MCF 10A (cell line): ENCODE data around the gene NPTX1. TPM values are rescaled to one million over a fixed set of nuclear protein-coding genes. Genes with fewer than 3 reads are reported as not detected.

Experiments used
- BruUV-seq: library from RNA; stranded (reverse); fragments of 400-500 nt; replicated peaks from 2 replicates; lab custom pipeline; 2021; lab: Mats Ljungman, UMichigan
- CTCF ChIA-PET: fragments of 300-600 bp; sonication (Branson Sonifier 250); formaldehyde crosslinking; extraction: SDS; loops from one replicate; lab custom pipeline; 2021; ENCODE audit warnings: antibody characterized with exemption, inconsistent platforms; lab: Yijun Ruan, JAX
- POLR2A ChIA-PET: fragments of 300-600, 350-650 bp; sonication (Branson Sonifier 250); formaldehyde crosslinking; extraction: SDS; loops from one replicate; lab custom pipeline; 2020; ENCODE audit warnings: antibody characterized with exemption, inconsistent platforms; lab: Yijun Ruan, JAX
- DNase-seq: peaks from one replicate; pipeline ENCODE4 v3.0.0-alpha.2; 2018; ENCODE audit not compliant: unreplicated experiment
- H3K27ac Mint-ChIP-seq: one replicate; pipeline ENCODE4 v1.8.0; 2022; ENCODE audit warnings: mild to moderate bottlenecking, low read depth, mixed read lengths; ENCODE audit not compliant: unreplicated experiment
- H3K27me3 Mint-ChIP-seq: one replicate; pipeline ENCODE4 v1.8.0; 2022; ENCODE audit warnings: mixed read lengths; ENCODE audit not compliant: insufficient read depth, unreplicated experiment
- H3K36me3 Mint-ChIP-seq: one replicate; pipeline ENCODE4 v1.8.0; 2022; ENCODE audit warnings: mild to moderate bottlenecking, moderate library complexity, mixed read lengths; ENCODE audit not compliant: insufficient read depth, unreplicated experiment
- H3K4me1 Mint-ChIP-seq: one replicate; pipeline ENCODE4 v1.8.0; 2022; ENCODE audit warnings: mixed read lengths; ENCODE audit not compliant: insufficient read depth, unreplicated experiment
- H3K4me3 Mint-ChIP-seq: one replicate; pipeline ENCODE4 v1.8.0; 2022; ENCODE audit warnings: mild to moderate bottlenecking, moderate library complexity, mixed read lengths; ENCODE audit not compliant: unreplicated experiment
- H3K9me3 Mint-ChIP-seq: one replicate; pipeline ENCODE4 v1.8.0; 2022; ENCODE audit warnings: mixed read lengths; ENCODE audit not compliant: unreplicated experiment
- intact Hi-C: fragments of 100-400 bp; cut with micrococcal nuclease; formaldehyde crosslinking; loops from 2 replicates; pipeline ENCODE4 v1.14.1; 2022
- total RNA-seq: library from RNA; stranded (reverse); gene quantifications from 2 replicates; pipeline ENCODE4 v1.2.3, GENCODE V29; 2022
- TF ChIP-seq, protein P1 (sequence below): fragments of 200-600 bp; IDR thresholded peaks from one replicate; pipeline ENCODE4 v1.8.0; 2022; ENCODE audit warnings: antibody characterized with exemption, mild to moderate bottlenecking; ENCODE audit not compliant: unreplicated experiment

NPTX1 gene
- total RNA-seq, 1 experiment from 2014 or later: not detected

DNA sequence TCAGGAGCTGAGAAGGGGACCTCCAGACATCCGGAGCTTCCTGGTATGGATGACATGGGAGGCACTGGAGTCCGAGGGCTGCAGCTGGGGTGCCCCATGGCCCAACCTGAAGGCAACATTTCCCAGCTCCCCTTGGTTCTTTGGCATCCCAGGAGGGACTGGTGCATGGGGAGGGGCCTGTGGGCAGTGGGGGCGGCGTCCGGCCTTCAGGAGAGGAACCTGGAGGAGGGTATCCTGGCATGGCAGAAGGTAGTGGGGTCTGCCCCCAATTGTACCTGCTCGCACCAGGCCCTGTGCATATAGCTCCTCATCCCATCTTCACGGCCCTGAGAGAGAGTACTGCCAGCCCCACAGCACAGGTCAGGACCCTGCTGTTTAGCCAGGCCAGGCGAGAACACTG is 11.9 kb downstream of the NPTX1 start:
- peaks cover 60% of the 10 kb centered on the region for H3K27me3 Mint-ChIP-seq
- intact Hi-C loops: no loop called here
- H3K4me3 Mint-ChIP-seq: no peak overlapping the region
- no TSS peak for BruUV-seq
- H3K27ac Mint-ChIP-seq: no peak overlapping the region
- ChIA-PET POLR2A (interaction anchor here (2.4 kb wide), 1 partner anchor 10 kb away, joined by 13 read pairs; no protein-coding TSS in a partner anchor), CTCF (interaction anchor here (0.5 to 1.4 kb wide), 5 partner anchors 9 to 755 kb away, joined by 3 to 6 read pairs (median 4); no protein-coding TSS in a partner anchor)
- DNase-seq: no peak
- H3K4me1 Mint-ChIP-seq: no peaks in the 10 kb centered on the region
- no peaks in the 10 kb centered on the region for H3K36me3 Mint-ChIP-seq
- TF ChIP-seq, protein P1, sequence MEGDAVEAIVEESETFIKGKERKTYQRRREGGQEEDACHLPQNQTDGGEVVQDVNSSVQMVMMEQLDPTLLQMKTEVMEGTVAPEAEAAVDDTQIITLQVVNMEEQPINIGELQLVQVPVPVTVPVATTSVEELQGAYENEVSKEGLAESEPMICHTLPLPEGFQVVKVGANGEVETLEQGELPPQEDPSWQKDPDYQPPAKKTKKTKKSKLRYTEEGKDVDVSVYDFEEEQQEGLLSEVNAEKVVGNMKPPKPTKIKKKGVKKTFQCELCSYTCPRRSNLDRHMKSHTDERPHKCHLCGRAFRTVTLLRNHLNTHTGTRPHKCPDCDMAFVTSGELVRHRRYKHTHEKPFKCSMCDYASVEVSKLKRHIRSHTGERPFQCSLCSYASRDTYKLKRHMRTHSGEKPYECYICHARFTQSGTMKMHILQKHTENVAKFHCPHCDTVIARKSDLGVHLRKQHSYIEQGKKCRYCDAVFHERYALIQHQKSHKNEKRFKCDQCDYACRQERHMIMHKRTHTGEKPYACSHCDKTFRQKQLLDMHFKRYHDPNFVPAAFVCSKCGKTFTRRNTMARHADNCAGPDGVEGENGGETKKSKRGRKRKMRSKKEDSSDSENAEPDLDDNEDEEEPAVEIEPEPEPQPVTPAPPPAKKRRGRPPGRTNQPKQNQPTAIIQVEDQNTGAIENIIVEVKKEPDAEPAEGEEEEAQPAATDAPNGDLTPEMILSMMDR: no peak
- H3K9me3 Mint-ChIP-seq: no peaks in the 10 kb centered on the region

DNA sequence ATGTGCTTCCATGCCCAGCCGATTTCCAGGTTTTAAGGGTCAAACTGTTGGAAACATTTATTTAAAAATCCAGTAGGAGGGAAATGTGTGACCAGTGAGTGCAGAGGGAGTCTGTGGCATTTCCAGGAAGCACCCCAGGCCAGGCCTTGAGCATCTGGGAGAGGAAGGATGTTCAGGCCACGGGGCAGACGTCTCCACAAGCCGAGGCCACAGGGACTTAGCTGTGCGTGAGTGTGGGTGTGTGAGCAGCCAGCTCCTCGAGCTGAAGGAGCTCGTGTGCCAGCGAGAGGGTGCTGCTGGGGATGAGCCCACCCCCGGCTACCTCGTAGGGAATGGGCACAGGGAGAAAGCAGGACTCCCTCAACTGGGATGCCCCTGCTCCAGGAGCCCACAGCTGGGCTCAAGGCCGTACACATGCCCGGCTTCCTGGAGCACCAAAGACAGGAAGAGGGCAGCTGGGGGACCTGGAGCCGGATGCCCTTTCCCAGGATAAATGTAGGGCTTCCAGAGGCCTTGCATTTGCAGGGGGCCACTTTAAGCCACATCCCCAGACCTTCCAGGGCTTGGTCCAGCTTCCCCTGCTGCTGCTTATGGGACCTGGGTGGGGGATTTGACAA is 12.5 kb downstream of the NPTX1 start:
- no peak for DNase-seq
- BruUV-seq: no TSS peak
- Mint-ChIP-seq H3K27ac (no peak overlapping the region), H3K36me3 (no peaks in the 10 kb centered on the region), H3K9me3 (no peaks in the 10 kb centered on the region), H3K4me3 (no peak overlapping the region), H3K4me1 (no peaks in the 10 kb centered on the region), H3K27me3 (peaks cover 54% of the 10 kb centered on the region)
- intact Hi-C loops: no loop called here
- ChIA-PET CTCF (interaction anchor here (0.6 to 1.4 kb wide), 3 partner anchors 9 to 755 kb away, joined by 3 to 6 read pairs (median 4); no protein-coding TSS in a partner anchor), POLR2A (interaction anchor here (0.6 to 2.4 kb wide), 2 partner anchors 9 to 295 kb away, joined by 3 to 13 read pairs; no protein-coding TSS in a partner anchor)
- TF ChIP-seq, protein P1: no peak

DNA sequence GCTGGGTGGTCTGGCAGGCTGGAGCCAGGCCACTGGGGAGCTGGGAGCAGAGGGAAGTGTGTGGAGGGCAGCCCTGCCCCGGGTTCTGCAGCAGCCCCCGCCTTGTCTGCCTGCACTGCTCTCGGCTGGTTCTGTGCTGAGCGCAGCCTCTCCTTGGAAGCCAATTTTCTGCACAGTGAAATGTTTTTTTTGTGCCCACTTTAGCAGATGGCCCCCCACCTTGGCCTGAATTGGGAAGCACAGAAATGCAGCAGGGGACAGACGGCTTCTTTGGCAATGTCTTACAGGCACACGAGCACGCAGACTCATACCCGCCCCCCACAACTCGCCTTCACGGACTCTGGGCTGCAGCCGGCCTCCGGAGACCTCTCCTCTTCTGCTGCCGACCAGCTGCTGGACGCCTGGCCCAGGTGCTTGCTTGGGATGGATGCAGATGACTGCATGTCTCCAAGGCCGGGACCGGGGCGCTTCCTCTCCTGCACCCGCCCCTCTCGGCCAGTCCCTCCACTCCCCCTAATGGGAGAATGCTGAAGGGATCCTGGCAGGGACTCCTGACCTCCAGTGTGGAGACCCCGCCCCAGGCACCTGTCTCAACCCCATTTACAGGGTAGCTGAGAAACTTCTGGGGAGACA is 14.8 kb downstream of the NPTX1 start:
- Mint-ChIP-seq H3K27ac (no peak overlapping the region), H3K27me3 (peaks cover 32% of the 10 kb centered on the region), H3K36me3 (no peaks in the 10 kb centered on the region), H3K9me3 (no peaks in the 10 kb centered on the region), H3K4me3 (no peak overlapping the region), H3K4me1 (peaks cover 3% of the 10 kb centered on the region)
- CTCF ChIA-PET: no interaction called here
- no TSS peak for BruUV-seq
- DNase-seq: no peak
- POLR2A ChIA-PET: no interaction called here
- TF ChIP-seq, protein P1: no peak
- intact Hi-C loops: no loop called here

DNA sequence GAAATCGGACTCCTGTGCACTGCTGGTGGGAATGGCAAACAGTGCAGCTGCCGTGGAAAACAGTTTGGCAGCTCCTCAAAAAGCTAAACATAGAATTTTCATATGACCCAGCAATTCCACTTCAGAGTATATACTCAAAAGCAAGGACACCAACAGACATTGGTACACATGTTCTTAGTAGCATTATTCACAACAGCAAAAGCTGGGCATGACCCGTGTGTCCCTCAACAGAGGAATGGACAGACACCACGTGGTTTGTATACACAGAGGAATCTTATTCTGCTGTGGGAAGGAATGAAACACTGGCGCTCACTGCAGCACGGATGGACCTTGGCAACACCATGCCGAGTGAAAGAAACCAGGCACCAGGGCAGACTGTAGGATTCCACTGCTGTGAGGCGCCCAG is 16.0 kb downstream of the NPTX1 start:
- BruUV-seq: no TSS peak

More for the DNA sequence above, 16.0 kb downstream of the NPTX1 start:
- Mint-ChIP-seq H3K4me3 (no peak overlapping the region), H3K4me1 (peaks cover 4% of the 10 kb centered on the region), H3K27ac (no peak overlapping the region), H3K36me3 (no peaks in the 10 kb centered on the region), H3K9me3 (no peaks in the 10 kb centered on the region), H3K27me3 (peaks cover 20% of the 10 kb centered on the region)
- TF ChIP-seq, protein P1: no peak
- POLR2A ChIA-PET: no interaction called here
- DNase-seq: no peak
- intact Hi-C loops: no loop called here
- CTCF ChIA-PET: no interaction called here
